Bronchial epithelial cell (primary cell): ENCODE measurements around the gene C12orf50. TPM values are rescaled to one million over a fixed set of nuclear protein-coding genes. Genes with fewer than 3 reads are reported as not detected.
A peak's percentile ranks its signal among the peaks of the same experiment; 100 is the strongest.
"Not testable (repeated sequence)": the region's sequence is repeated elsewhere in the genome, so short reads cannot be mapped to it uniquely, and the experiment has no call there.

Source experiments
- DNase-seq: peaks from one replicate; pipeline ENCODE4 v3.0.0-alpha.2; 2010; ENCODE audit warnings: low read depth
- FAIRE-seq: peaks from 2 replicates; lab custom pipeline; 2011; peaks lifted over from hg19 to GRCh38; lab: Jason Lieb, UNC
- H3K27me3 ChIP-seq: 2 replicates; pipeline ENCODE4 v1.5.1; 2011; ENCODE audit warnings: low read length; ENCODE audit not compliant: control insufficient read depth, insufficient read depth
- H3K36me3 ChIP-seq: 2 replicates; pipeline ENCODE4 v1.5.1; 2011; ENCODE audit warnings: low read length; ENCODE audit not compliant: control insufficient read depth, insufficient read depth
- H3K4me3 ChIP-seq: 2 replicates; pipeline ENCODE4 v1.5.1; 2011; ENCODE audit warnings: mild to moderate bottlenecking, low read depth, low read length, control low read depth
- total RNA-seq: library from RNA; depleted of rRNA; stranded (reverse); fragments of >200 nt; gene quantifications from 2 replicates; pipeline ENCODE4 v1.2.1, GENCODE V29; 2014
- TF ChIP-seq, protein P1 (sequence below): IDR thresholded peaks from 2 replicates; pipeline ENCODE4 v1.5.1; 2011; ENCODE audit warnings: mild to moderate bottlenecking, moderate library complexity, low read length, control low read depth, inconsistent platforms; ENCODE audit not compliant: insufficient read depth, severe bottlenecking

Gene C12orf50
- total RNA-seq, 1 donor from 2014 or later = not detected

DNA sequence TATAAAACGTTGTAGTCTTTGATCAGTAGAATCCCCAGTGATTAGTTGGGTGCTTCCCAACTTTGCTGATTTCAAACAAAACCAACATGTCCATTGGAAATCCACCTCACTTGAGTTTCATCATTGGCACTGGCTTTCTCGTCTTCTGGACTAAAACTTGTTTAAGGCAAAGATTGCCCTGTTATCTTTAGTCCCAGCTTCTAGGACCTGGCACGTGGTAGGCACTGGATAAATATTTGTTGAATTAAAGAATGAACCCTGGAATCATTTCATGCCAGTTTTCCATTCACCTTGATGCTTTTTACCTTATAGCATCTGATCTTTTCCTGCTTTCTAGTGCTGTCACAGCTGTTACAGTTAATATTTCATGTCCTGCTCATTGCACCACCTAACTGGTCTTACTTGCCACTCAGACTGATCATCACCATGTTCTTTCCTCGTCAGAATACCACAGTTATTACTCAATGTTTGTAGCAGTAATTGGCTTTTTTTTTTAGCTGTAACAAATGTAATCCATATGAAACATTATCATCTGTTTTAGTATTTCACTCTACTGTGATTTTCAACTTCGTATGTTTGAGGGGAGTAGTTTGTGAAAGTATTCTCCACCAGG lies 7.3 kb upstream of the C12orf50 start:
- Histone ChIP-seq H3K4me3 (peak overlapping the region; percentile 93), H3K36me3 (no peaks in the 10 kb centered on the region), H3K27me3 (no peaks in the 10 kb centered on the region)
- FAIRE-seq = peak; percentile 77
- peak; percentile 83 for DNase-seq
- TF ChIP-seq, protein P1, sequence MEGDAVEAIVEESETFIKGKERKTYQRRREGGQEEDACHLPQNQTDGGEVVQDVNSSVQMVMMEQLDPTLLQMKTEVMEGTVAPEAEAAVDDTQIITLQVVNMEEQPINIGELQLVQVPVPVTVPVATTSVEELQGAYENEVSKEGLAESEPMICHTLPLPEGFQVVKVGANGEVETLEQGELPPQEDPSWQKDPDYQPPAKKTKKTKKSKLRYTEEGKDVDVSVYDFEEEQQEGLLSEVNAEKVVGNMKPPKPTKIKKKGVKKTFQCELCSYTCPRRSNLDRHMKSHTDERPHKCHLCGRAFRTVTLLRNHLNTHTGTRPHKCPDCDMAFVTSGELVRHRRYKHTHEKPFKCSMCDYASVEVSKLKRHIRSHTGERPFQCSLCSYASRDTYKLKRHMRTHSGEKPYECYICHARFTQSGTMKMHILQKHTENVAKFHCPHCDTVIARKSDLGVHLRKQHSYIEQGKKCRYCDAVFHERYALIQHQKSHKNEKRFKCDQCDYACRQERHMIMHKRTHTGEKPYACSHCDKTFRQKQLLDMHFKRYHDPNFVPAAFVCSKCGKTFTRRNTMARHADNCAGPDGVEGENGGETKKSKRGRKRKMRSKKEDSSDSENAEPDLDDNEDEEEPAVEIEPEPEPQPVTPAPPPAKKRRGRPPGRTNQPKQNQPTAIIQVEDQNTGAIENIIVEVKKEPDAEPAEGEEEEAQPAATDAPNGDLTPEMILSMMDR = no peak

DNA sequence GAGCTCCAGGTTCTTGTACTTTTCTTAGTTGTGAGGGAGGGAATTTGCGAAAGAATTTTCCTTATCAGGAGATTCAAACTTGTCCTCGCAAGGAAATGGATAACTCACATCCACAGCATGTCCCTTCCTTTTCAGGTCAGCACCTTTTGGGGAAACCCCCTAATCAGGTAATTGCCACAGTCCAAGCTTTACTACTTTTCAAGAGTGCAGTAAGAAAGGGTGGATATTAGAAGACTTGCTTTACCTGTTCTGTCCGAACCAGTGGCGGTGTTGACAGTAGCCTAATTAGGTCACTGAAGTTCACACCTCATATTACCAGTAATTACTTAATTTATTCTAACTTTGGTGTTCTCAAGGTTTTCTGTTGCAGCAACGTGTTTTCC lies 6.7 kb upstream of the C12orf50 start:
- Histone ChIP-seq H3K4me3 (peak overlapping the region; percentile 93), H3K36me3 (no peaks in the 10 kb centered on the region), H3K27me3 (no peaks in the 10 kb centered on the region)
- FAIRE-seq (no peak), DNase-seq (peak; percentile 57)
- TF ChIP-seq, protein P1 = no peak

DNA sequence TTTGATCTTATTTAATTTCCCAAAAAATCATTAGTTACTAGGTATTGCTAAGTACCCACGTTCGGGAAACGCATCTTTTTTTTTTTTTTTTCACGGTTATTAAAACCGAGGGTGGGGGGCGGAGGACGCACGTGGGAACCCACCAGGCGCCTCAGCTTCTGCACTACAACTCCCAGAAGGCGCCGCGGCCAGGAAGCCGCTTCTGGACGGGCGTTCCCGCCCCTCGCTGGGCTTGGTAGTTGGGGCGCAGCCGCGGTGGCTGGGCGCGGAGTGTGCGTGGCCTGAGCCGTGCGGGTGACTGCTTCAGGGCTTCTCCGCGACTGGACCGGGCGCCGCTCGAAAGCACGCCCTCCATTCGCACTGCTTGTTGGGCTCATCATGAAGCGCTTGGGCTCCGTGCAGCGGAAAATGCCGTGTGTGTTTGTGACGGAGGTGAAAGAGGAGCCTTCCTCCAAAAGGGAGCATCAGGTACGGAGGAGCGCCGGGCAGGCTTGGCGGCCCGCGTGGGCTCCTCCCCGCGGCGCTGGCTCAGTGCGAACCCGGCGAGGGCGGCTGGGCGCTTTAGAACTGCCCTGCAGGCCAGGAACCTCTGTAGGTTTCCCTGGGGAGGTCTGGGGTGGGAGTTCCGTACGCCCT lies 6.2 kb upstream of the C12orf50 start:
- FAIRE-seq = no peak

DNA sequence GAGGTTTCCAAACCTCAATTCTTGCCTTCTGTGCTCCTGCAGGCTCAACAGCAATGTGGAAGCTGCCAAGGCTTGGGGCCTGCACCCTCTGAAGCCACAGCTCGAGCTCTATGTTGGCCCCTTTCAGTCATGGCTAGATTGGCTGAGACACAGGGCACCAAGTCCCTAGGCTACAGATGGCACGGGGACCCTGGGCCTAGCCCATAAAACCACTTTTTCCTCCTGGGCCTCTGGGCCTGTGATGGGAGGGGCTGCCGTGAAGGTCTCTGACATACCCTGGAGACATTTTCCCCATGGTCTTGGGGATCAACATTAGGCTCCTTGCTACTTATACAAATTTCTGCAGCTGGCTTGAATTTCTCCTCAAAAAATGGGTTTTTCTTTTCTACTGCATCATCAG lies 2.0 kb upstream of the C12orf50 start:
- not testable (repeated sequence) for H3K27me3 ChIP-seq, FAIRE-seq, H3K4me3 ChIP-seq, DNase-seq, H3K36me3 ChIP-seq

More for the DNA sequence above, 6.2 kb upstream of the C12orf50 start:
- TF ChIP-seq, protein P1 = no peak
- H3K36me3 ChIP-seq = no peaks in the 10 kb centered on the region
- peak overlapping the region; percentile 93 for H3K4me3 ChIP-seq
- DNase-seq = peak; percentile 72
- no peaks in the 10 kb centered on the region for H3K27me3 ChIP-seq

DNA sequence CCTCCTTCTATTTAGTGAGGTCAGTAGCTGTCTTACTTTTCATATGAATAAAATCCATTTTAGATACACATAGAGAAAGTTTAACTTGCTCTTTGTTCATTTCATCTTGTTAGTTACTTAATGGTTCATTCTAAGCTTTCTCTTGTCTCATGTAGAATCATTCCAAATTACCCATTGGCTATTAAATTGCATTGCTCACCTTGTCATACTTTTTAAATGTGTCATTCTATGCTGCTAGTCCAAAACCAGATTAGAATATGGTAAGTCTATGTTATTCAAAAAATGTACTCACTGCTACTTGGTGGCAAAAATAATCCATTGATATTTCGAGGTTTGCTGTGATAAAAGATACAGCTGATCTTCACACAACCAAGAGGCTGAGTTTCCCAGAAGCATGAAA lies 3.0 kb downstream of the C12orf50 start:
- no peaks in the 10 kb centered on the region for H3K36me3 ChIP-seq
- H3K4me3 ChIP-seq = no peak overlapping the region
- peak; percentile 63 for DNase-seq
- no peak for FAIRE-seq
- no peaks in the 10 kb centered on the region for H3K27me3 ChIP-seq
- TF ChIP-seq, protein P1 = no peak

DNA sequence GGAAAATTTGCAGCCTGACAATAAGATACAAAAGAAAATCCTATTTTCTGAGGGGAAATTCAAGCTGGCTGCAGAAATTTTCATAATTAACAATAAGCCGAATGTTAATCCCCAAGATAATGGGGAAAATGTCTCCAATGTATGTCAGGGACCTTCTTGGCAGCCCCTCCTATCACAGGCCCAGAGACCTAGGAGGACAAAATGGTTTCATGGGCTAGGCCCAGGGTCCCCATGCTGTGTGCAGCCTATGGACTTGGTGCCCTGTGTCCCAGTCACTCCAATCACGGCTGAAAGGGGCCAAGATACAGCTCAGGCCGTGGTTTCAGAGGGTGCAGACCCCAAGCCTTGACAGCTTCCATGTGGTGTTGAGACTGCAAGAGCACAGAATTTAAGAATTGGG lies 11.2 kb downstream of the C12orf50 start:
- no peaks in the 10 kb centered on the region for H3K27me3 ChIP-seq
- TF ChIP-seq, protein P1 = no peak
- DNase-seq (no peak), FAIRE-seq (no peak)
- H3K36me3 ChIP-seq = no peaks in the 10 kb centered on the region
- no peak overlapping the region for H3K4me3 ChIP-seq
